ENCODE data around the gene KMT5B.

DNA sequence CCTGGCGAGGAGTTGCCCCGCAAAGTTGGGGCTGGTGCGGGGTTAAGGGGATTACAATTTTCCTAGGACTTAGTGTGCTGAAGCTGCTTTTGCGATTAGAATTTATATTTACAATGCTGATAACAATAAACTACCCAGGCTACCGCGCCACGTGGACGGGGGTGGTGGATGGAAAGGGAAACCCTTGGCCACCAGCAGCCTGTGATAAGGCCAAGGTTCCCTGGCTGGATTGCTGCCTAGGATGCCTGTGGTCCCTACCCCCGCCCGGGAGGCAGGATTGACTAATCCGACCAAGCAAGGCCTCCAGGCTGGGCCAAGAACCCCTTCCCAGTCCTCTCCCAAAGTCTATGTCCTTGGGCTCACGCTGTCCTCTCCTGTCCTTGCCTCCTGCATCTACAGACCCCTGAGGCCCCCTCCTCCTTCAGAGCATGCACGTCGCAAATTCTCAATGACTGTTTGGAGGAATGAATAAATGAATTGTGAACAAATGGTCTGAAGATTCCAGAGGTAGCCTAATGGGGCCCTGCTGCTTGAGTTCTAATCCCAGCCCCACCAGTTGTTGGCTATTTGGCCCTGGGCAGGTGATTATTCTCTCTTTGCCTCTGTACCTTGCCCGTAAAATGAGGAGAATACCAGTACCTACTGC, 84.3 kb downstream of the KMT5B start:
- TF ChIP-seq, protein P1, sequence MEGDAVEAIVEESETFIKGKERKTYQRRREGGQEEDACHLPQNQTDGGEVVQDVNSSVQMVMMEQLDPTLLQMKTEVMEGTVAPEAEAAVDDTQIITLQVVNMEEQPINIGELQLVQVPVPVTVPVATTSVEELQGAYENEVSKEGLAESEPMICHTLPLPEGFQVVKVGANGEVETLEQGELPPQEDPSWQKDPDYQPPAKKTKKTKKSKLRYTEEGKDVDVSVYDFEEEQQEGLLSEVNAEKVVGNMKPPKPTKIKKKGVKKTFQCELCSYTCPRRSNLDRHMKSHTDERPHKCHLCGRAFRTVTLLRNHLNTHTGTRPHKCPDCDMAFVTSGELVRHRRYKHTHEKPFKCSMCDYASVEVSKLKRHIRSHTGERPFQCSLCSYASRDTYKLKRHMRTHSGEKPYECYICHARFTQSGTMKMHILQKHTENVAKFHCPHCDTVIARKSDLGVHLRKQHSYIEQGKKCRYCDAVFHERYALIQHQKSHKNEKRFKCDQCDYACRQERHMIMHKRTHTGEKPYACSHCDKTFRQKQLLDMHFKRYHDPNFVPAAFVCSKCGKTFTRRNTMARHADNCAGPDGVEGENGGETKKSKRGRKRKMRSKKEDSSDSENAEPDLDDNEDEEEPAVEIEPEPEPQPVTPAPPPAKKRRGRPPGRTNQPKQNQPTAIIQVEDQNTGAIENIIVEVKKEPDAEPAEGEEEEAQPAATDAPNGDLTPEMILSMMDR (conservative IDR thresholded peaks at IDR 0.05; ENCODE audit: low read depth in 2 of 2): no peak
- no peak for TF ChIP-seq EZH2phosphoT487 (IDR thresholded peaks at IDR 0.05; ENCODE audit: unreplicated experiment)
- no peak for TF ChIP-seq POLR2AphosphoS5 (IDR thresholded peaks at IDR 0.05; ENCODE audit: low read depth)
- TF ChIP-seq EZH2 (IDR thresholded peaks at IDR 0.05; ENCODE audit: low read depth, unreplicated experiment): no peak
- no peak for TF ChIP-seq JUNB (IDR thresholded peaks at IDR 0.05; ENCODE audit: unreplicated experiment)
- no peak for TF ChIP-seq ZNF331 (CRISPR knock-in tag; IDR thresholded peaks at IDR 0.05; ENCODE audit: low read depth)
- TF ChIP-seq, protein P2, sequence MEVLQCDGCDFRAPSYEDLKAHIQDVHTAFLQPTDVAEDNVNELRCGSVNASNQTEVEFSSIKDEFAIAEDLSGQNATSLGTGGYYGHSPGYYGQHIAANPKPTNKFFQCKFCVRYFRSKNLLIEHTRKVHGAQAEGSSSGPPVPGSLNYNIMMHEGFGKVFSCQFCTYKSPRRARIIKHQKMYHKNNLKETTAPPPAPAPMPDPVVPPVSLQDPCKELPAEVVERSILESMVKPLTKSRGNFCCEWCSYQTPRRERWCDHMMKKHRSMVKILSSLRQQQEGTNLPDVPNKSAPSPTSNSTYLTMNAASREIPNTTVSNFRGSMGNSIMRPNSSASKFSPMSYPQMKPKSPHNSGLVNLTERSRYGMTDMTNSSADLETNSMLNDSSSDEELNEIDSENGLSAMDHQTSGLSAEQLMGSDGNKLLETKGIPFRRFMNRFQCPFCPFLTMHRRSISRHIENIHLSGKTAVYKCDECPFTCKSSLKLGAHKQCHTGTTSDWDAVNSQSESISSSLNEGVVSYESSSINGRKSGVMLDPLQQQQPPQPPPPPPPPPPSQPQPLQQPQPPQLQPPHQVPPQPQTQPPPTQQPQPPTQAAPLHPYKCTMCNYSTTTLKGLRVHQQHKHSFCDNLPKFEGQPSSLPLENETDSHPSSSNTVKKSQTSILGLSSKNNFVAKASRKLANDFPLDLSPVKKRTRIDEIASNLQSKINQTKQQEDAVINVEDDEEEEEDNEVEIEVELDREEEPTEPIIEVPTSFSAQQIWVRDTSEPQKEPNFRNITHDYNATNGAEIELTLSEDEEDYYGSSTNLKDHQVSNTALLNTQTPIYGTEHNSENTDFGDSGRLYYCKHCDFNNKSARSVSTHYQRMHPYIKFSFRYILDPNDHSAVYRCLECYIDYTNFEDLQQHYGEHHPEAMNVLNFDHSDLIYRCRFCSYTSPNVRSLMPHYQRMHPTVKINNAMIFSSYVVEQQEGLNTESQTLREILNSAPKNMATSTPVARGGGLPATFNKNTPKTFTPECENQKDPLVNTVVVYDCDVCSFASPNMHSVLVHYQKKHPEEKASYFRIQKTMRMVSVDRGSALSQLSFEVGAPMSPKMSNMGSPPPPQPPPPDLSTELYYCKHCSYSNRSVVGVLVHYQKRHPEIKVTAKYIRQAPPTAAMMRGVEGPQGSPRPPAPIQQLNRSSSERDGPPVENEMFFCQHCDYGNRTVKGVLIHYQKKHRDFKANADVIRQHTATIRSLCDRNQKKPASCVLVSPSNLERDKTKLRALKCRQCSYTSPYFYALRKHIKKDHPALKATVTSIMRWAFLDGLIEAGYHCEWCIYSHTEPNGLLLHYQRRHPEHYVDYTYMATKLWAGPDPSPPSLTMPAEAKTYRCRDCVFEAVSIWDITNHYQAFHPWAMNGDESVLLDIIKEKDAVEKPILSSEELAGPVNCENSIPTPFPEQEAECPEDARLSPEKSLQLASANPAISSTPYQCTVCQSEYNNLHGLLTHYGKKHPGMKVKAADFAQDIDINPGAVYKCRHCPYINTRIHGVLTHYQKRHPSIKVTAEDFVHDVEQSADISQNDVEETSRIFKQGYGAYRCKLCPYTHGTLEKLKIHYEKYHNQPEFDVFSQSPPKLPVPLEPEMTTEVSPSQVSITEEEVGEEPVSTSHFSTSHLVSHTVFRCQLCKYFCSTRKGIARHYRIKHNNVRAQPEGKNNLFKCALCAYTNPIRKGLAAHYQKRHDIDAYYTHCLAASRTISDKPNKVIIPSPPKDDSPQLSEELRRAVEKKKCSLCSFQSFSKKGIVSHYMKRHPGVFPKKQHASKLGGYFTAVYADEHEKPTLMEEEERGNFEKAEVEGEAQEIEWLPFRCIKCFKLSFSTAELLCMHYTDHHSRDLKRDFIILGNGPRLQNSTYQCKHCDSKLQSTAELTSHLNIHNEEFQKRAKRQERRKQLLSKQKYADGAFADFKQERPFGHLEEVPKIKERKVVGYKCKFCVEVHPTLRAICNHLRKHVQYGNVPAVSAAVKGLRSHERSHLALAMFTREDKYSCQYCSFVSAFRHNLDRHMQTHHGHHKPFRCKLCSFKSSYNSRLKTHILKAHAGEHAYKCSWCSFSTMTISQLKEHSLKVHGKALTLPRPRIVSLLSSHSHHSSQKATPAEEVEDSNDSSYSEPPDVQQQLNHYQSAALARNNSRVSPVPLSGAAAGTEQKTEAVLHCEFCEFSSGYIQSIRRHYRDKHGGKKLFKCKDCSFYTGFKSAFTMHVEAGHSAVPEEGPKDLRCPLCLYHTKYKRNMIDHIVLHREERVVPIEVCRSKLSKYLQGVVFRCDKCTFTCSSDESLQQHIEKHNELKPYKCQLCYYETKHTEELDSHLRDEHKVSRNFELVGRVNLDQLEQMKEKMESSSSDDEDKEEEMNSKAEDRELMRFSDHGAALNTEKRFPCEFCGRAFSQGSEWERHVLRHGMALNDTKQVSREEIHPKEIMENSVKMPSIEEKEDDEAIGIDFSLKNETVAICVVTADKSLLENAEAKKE (CRISPR knock-in tag; IDR thresholded peaks at IDR 0.05): 0 out of 2 replicates have a peak, but pooled peaks have one; percentile 34
- TF ChIP-seq, protein P3, sequence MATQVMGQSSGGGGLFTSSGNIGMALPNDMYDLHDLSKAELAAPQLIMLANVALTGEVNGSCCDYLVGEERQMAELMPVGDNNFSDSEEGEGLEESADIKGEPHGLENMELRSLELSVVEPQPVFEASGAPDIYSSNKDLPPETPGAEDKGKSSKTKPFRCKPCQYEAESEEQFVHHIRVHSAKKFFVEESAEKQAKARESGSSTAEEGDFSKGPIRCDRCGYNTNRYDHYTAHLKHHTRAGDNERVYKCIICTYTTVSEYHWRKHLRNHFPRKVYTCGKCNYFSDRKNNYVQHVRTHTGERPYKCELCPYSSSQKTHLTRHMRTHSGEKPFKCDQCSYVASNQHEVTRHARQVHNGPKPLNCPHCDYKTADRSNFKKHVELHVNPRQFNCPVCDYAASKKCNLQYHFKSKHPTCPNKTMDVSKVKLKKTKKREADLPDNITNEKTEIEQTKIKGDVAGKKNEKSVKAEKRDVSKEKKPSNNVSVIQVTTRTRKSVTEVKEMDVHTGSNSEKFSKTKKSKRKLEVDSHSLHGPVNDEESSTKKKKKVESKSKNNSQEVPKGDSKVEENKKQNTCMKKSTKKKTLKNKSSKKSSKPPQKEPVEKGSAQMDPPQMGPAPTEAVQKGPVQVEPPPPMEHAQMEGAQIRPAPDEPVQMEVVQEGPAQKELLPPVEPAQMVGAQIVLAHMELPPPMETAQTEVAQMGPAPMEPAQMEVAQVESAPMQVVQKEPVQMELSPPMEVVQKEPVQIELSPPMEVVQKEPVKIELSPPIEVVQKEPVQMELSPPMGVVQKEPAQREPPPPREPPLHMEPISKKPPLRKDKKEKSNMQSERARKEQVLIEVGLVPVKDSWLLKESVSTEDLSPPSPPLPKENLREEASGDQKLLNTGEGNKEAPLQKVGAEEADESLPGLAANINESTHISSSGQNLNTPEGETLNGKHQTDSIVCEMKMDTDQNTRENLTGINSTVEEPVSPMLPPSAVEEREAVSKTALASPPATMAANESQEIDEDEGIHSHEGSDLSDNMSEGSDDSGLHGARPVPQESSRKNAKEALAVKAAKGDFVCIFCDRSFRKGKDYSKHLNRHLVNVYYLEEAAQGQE (IDR thresholded peaks at IDR 0.05; ENCODE audit: unreplicated experiment): no peak
